Calu3 (cell line): ENCODE data around the gene ACY1. TPM values are rescaled to one million over a fixed set of nuclear protein-coding genes. Genes with fewer than 3 reads are reported as not detected.

Experiments used
- BruUV-seq: library from RNA; stranded (reverse); fragments of 400-500 nt; replicated peaks from 2 replicates; lab custom pipeline; 2021; lab: Mats Ljungman, UMichigan
- CTCF ChIA-PET: fragments of 300-600 bp; sonication (Branson Sonifier 250); formaldehyde crosslinking; loops from one replicate; lab custom pipeline; 2022; ENCODE audit warnings: antibody characterized with exemption; lab: Charles Lee
- DNase-seq: peaks from one replicate; pipeline ENCODE4 v3.0.0; 2022
- H3K27ac Mint-ChIP-seq: one replicate; pipeline ENCODE4 v1.8.0; 2022; ENCODE audit warnings: mixed read lengths; ENCODE audit not compliant: unreplicated experiment
- H3K27me3 Mint-ChIP-seq: one replicate; pipeline ENCODE4 v1.8.0; 2022; ENCODE audit warnings: mixed read lengths; ENCODE audit not compliant: unreplicated experiment
- H3K36me3 Mint-ChIP-seq: one replicate; pipeline ENCODE4 v1.8.0; 2022; ENCODE audit warnings: mild to moderate bottlenecking, moderate library complexity, mixed read lengths; ENCODE audit not compliant: insufficient read depth, unreplicated experiment
- H3K4me1 Mint-ChIP-seq: one replicate; pipeline ENCODE4 v1.8.0; 2022; ENCODE audit warnings: mild to moderate bottlenecking, low read depth, mixed read lengths; ENCODE audit not compliant: unreplicated experiment
- H3K4me3 Mint-ChIP-seq: one replicate; pipeline ENCODE4 v1.8.0; 2022; ENCODE audit warnings: mild to moderate bottlenecking, low read depth, moderate library complexity, mixed read lengths; ENCODE audit not compliant: unreplicated experiment
- H3K9me3 Mint-ChIP-seq: one replicate; pipeline ENCODE4 v1.8.0; 2022; ENCODE audit warnings: low read depth, mixed read lengths; ENCODE audit not compliant: unreplicated experiment
- CTCF ChIP-seq: fragments of 200-600 bp; IDR thresholded peaks from one replicate; pipeline ENCODE4 v1.8.0; 2022; ENCODE audit warnings: antibody characterized with exemption; ENCODE audit not compliant: unreplicated experiment
- intact Hi-C: fragments of 100-400 bp; cut with micrococcal nuclease; formaldehyde crosslinking; loops from one replicate; pipeline ENCODE4 v1.10.0; 2022; ENCODE audit not compliant: unreplicated experiment
- total RNA-seq: library from RNA; stranded (reverse); gene quantifications from 2 replicates; pipeline ENCODE4 v1.2.3, GENCODE V29; 2022

The ACY1 gene
- total RNA-seq, 1 experiment from 2014 or later = 74.9 TPM

GRCh38 chr3:52001443-52001974, 18.2 kb downstream of the ACY1 start:
- Mint-ChIP-seq H3K27ac (no peak overlapping the region), H3K9me3 (no peaks in the 10 kb centered on the region), H3K27me3 (peaks cover 15% of the 10 kb centered on the region), H3K4me1 (peaks cover 38% of the 10 kb centered on the region), H3K4me3 (no peak overlapping the region), H3K36me3 (peaks cover 7% of the 10 kb centered on the region)
- intact Hi-C loops = loop anchor here (1.0 to 5.0 kb wide), 4 partner anchors 56 to 336 kb away; partner anchors contain the start of gene DUSP7
- CTCF ChIA-PET = interaction anchor here (0.7 to 1.4 kb wide), 4 partner anchors 56 to 218 kb away, joined by 3 to 5 read pairs (median 3); no protein-coding TSS in a partner anchor
- no TSS peak for BruUV-seq
- TF ChIP-seq CTCF = peak; percentile 98
- peak; percentile 87 for DNase-seq

GRCh38 chr3:52002748-52003147, 19.4 kb downstream of the ACY1 start:
- Mint-ChIP-seq H3K9me3 (no peaks in the 10 kb centered on the region), H3K27me3 (peaks cover 15% of the 10 kb centered on the region), H3K4me1 (peaks cover 28% of the 10 kb centered on the region), H3K36me3 (peaks cover 6% of the 10 kb centered on the region), H3K27ac (no peak overlapping the region), H3K4me3 (no peak overlapping the region)
- no TSS peak for BruUV-seq
- intact Hi-C loops = loop anchor here (5.0 kb wide), 3 partner anchors 55 to 335 kb away; partner anchors contain the start of gene DUSP7
- TF ChIP-seq CTCF = no peak
- no peak for DNase-seq
- CTCF ChIA-PET = no interaction called here

- Mint-ChIP-seq H3K4me3 (no peak overlapping the region), H3K27ac (no peak overlapping the region), H3K9me3 (no peaks in the 10 kb centered on the region), H3K36me3 (no peaks in the 10 kb centered on the region), H3K27me3 (peaks cover 15% of the 10 kb centered on the region), H3K4me1 (peaks cover 19% of the 10 kb centered on the region)
- no peak for TF ChIP-seq CTCF
- CTCF ChIA-PET = interaction anchor here (0.8 to 1.3 kb wide), 3 partner anchors 52 to 277 kb away, joined by 3 read pairs; partner anchors contain the start of gene DUSP7
- intact Hi-C loops = loop anchor here (5.0 kb wide), 3 partner anchors 53 to 333 kb away; partner anchors contain the start of gene DUSP7
- BruUV-seq = no TSS peak
- DNase-seq = no peak
These were observed 20.9 kb downstream of the ACY1 start for GRCh38 chr3:52004163-52004787.

- intact Hi-C loops = loop anchor here (5.0 kb wide), 3 partner anchors 52 to 332 kb away; partner anchors contain the start of gene DUSP7
- H3K27ac Mint-ChIP-seq = no peak overlapping the region
- no TSS peak for BruUV-seq
- TF ChIP-seq CTCF = no peak
- H3K9me3 Mint-ChIP-seq = no peaks in the 10 kb centered on the region
- H3K27me3 Mint-ChIP-seq = peaks cover 15% of the 10 kb centered on the region
- peaks cover 19% of the 10 kb centered on the region for H3K4me1 Mint-ChIP-seq
- DNase-seq = no peak
- peak overlapping the region; percentile 26 for H3K4me3 Mint-ChIP-seq
- CTCF ChIA-PET = interaction anchor here (0.7 to 1.3 kb wide), 7 partner anchors 9 to 277 kb away, joined by 3 to 6 read pairs (median 3); partner anchors contain the start of genes DUSP7, POC1A and RPL29
- no peaks in the 10 kb centered on the region for H3K36me3 Mint-ChIP-seq
These were observed 21.6 kb downstream of the ACY1 start for GRCh38 chr3:52004906-52005395.
